ENCODE data around the gene BTBD2.

The BTBD2 gene

DNA sequence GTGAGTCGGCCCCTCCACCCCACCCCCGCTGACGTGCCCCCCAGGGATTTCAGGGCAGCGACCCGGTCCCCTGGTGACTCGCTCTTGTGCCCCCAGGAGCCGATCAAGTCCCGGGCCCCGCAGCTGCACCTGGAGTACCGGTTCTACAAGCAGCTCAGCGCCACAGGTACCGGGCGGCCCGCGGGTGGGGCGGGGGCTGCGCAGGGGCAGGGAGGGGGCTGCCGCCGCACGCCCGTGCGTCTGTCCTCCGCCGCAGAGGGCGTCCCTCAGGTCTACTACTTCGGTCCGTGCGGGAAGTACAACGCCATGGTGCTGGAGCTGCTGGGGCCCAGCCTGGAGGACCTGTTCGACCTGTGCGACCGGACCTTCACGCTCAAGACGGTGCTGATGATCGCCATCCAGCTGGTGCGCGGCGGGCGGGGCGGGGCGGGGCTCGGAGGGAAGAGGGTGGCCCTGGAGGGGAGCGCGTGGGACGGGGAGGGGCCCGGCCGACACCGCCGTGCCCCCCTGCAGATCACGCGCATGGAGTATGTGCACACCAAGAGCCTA lies 37.1 kb downstream of the BTBD2 start:
- no peaks in the 10 kb centered on the region for H3K27me3 ChIP-seq (ENCODE audit: control insufficient read depth, insufficient read depth, low read length)
- no peak overlapping the region for H3K4me2 ChIP-seq (ENCODE audit: low read length)
- H3K9me3 ChIP-seq (ENCODE audit: control insufficient read depth, low read length): no peaks in the 10 kb centered on the region
- H3K4me3 ChIP-seq (ENCODE audit: low read depth, low read length): no peak overlapping the region
- no peak overlapping the region for H2AFZ ChIP-seq
- no peaks in the 10 kb centered on the region for H3K4me1 ChIP-seq
- TF ChIP-seq, protein P1, sequence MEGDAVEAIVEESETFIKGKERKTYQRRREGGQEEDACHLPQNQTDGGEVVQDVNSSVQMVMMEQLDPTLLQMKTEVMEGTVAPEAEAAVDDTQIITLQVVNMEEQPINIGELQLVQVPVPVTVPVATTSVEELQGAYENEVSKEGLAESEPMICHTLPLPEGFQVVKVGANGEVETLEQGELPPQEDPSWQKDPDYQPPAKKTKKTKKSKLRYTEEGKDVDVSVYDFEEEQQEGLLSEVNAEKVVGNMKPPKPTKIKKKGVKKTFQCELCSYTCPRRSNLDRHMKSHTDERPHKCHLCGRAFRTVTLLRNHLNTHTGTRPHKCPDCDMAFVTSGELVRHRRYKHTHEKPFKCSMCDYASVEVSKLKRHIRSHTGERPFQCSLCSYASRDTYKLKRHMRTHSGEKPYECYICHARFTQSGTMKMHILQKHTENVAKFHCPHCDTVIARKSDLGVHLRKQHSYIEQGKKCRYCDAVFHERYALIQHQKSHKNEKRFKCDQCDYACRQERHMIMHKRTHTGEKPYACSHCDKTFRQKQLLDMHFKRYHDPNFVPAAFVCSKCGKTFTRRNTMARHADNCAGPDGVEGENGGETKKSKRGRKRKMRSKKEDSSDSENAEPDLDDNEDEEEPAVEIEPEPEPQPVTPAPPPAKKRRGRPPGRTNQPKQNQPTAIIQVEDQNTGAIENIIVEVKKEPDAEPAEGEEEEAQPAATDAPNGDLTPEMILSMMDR (IDR thresholded peaks at IDR 0.05): no peak
- no peak overlapping the region for H3K27ac ChIP-seq
- peaks cover 13% of the 10 kb centered on the region for H3K79me2 ChIP-seq
- no peaks in the 10 kb centered on the region for H3K36me3 ChIP-seq (ENCODE audit: control insufficient read depth, insufficient read depth, low read length)
- H3K9ac ChIP-seq: no peak overlapping the region

DNA sequence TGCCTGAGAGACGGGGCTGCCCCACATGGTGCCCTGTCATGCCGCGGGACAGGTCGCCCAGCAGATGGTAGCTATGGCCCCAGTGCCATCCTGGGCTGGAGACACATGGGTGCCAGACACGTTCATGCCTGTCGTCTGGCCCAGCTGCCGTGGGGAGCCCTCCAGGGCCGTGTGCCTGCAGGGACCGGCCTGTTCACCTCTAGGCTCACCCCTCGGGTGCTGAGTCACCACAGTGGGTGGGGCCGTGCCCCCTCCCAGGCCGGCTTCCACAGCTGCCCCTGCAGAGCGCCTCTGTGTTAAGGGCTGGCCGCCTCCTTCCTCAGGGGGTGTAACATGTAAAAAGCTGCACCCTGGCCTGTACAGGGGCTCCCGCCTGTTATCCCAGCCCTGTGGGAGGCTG lies 38.4 kb downstream of the BTBD2 start:
- H3K79me2 ChIP-seq: peaks cover 15% of the 10 kb centered on the region
- TF ChIP-seq, protein P1 (IDR thresholded peaks at IDR 0.05): no peak
- no peak overlapping the region for H3K4me3 ChIP-seq (ENCODE audit: low read depth, low read length)
- H3K4me2 ChIP-seq (ENCODE audit: low read length): no peak overlapping the region
- no peak overlapping the region for H3K27ac ChIP-seq
- H2AFZ ChIP-seq: no peak overlapping the region
- H3K27me3 ChIP-seq (ENCODE audit: control insufficient read depth, insufficient read depth, low read length): no peaks in the 10 kb centered on the region
- H3K9ac ChIP-seq: no peak overlapping the region
- no peaks in the 10 kb centered on the region for H3K36me3 ChIP-seq (ENCODE audit: control insufficient read depth, insufficient read depth, low read length)
- H3K9me3 ChIP-seq (ENCODE audit: control insufficient read depth, low read length): no peaks in the 10 kb centered on the region
- H3K4me1 ChIP-seq: no peaks in the 10 kb centered on the region

DNA sequence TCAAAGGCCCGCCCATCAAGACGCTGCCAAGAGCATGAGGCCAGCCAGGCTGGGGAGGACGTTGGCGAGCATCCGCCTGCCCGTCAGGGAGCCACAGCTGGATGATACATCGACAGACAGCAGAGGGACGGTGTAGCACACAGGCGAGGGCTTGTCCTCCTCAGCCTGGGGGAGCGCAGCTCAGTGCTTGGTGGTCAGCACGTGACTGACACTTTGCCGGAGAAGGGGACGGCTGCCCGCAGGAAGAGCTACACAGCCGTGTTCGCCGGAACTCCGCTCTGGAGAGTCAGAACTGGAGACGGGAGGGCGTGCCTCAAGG lies 40.4 kb downstream of the BTBD2 start:
- Histone ChIP-seq H3K4me2 (ENCODE audit: low read length) (no peak overlapping the region), H3K79me2 (peaks cover 15% of the 10 kb centered on the region), H3K36me3 (ENCODE audit: control insufficient read depth, insufficient read depth, low read length) (no peaks in the 10 kb centered on the region), H3K27me3 (ENCODE audit: control insufficient read depth, insufficient read depth, low read length) (no peaks in the 10 kb centered on the region), H3K4me3 (ENCODE audit: low read depth, low read length) (no peak overlapping the region), H2AFZ (no peak overlapping the region), H3K9me3 (ENCODE audit: control insufficient read depth, low read length) (no peaks in the 10 kb centered on the region), H3K27ac (no peak overlapping the region), H3K9ac (no peak overlapping the region), H3K4me1 (no peaks in the 10 kb centered on the region)
- TF ChIP-seq, protein P1 (IDR thresholded peaks at IDR 0.05): no peak

DNA sequence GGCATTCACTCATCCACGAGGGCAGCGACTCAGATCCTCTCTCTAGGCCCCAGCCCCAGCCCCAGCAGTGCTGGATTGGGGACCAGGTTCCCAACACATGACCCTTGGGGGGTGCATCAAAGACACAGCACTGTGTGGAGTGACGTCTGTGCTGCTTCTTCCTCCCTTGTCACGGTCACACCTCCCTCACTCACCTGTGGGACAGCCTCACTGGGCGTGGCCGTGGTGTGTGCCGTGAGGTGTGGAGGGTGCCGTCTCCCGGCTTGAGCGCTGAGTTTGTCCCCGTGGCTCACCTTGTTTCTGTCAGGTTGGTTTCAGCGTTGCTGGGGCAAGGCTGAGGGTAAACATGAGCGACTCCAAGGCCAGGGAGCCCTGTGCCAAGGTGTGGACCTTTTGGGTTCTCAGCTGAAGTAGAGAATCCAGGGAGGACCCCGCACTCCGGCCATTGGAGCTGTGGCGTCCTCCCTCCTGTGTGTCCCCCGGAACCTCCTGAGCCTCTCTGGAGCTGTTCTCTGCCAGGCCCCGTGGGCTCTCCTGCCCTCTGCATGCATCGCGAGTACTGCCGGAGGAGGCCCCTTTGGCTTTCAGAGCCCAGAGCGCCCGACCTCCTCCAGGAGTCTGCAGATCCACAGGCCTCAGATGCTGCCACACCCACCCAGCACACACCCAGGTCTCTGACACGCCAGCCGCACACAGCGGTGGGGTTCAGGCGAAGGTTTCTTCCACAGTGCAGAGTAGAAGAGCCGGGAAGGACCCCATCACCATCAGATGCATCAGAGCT lies 40.9 kb downstream of the BTBD2 start:
- H3K36me3 ChIP-seq (ENCODE audit: control insufficient read depth, insufficient read depth, low read length): no peaks in the 10 kb centered on the region
- no peaks in the 10 kb centered on the region for H3K9me3 ChIP-seq (ENCODE audit: control insufficient read depth, low read length)
- TF ChIP-seq, protein P1 (IDR thresholded peaks at IDR 0.05): no peak
- no peaks in the 10 kb centered on the region for H3K4me1 ChIP-seq
- no peaks in the 10 kb centered on the region for H3K27me3 ChIP-seq (ENCODE audit: control insufficient read depth, insufficient read depth, low read length)
- H3K9ac ChIP-seq: no peak overlapping the region
- H3K4me3 ChIP-seq (ENCODE audit: low read depth, low read length): no peak overlapping the region
- H3K79me2 ChIP-seq: peaks cover 15% of the 10 kb centered on the region
- no peak overlapping the region for H3K4me2 ChIP-seq (ENCODE audit: low read length)
- no peak overlapping the region for H3K27ac ChIP-seq
- no peak overlapping the region for H2AFZ ChIP-seq
